ENCODE measurements around the gene NOS3. TPM values are rescaled to one million over a fixed set of nuclear protein-coding genes. Genes with fewer than 3 reads are reported as not detected.

The NOS3 gene
- polyA plus RNA-seq, 1 donor from 2014 or later, result not detected

- no peak overlapping the region for H3K4me2 ChIP-seq (ENCODE audit: low read length)
- no peaks in the 10 kb centered on the region for H3K9me3 ChIP-seq (ENCODE audit: low read length)
- H3K4me3 ChIP-seq (ENCODE audit: low read length), result no peak overlapping the region
- H4K20me1 ChIP-seq (ENCODE audit: insufficient read depth), result no peaks in the 10 kb centered on the region
- H3F3A ChIP-seq (ENCODE audit: insufficient read depth, low read length, poor library complexity, severe bottlenecking), result no peaks in the 10 kb centered on the region
- H3K27ac ChIP-seq (ENCODE audit: low read length), result no peak overlapping the region
- H3K9ac ChIP-seq (ENCODE audit: low read length), result no peak overlapping the region
- H3K36me3 ChIP-seq (ENCODE audit: insufficient read depth, low read length), result no peaks in the 10 kb centered on the region
- H2AFZ ChIP-seq (ENCODE audit: low read depth, low read length), result no peak overlapping the region
- H3K27me3 ChIP-seq (ENCODE audit: insufficient read depth, low read depth, low read length), result no peaks in the 10 kb centered on the region
- TF ChIP-seq, protein P1, sequence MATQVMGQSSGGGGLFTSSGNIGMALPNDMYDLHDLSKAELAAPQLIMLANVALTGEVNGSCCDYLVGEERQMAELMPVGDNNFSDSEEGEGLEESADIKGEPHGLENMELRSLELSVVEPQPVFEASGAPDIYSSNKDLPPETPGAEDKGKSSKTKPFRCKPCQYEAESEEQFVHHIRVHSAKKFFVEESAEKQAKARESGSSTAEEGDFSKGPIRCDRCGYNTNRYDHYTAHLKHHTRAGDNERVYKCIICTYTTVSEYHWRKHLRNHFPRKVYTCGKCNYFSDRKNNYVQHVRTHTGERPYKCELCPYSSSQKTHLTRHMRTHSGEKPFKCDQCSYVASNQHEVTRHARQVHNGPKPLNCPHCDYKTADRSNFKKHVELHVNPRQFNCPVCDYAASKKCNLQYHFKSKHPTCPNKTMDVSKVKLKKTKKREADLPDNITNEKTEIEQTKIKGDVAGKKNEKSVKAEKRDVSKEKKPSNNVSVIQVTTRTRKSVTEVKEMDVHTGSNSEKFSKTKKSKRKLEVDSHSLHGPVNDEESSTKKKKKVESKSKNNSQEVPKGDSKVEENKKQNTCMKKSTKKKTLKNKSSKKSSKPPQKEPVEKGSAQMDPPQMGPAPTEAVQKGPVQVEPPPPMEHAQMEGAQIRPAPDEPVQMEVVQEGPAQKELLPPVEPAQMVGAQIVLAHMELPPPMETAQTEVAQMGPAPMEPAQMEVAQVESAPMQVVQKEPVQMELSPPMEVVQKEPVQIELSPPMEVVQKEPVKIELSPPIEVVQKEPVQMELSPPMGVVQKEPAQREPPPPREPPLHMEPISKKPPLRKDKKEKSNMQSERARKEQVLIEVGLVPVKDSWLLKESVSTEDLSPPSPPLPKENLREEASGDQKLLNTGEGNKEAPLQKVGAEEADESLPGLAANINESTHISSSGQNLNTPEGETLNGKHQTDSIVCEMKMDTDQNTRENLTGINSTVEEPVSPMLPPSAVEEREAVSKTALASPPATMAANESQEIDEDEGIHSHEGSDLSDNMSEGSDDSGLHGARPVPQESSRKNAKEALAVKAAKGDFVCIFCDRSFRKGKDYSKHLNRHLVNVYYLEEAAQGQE (IDR thresholded peaks at IDR 0.05; ENCODE audit: borderline replicate concordance), result no peak
- TF ChIP-seq POLR2AphosphoS5 (IDR thresholded peaks at IDR 0.05) (no peak), SMC3 (conservative IDR thresholded peaks at IDR 0.05; ENCODE audit: poor library complexity) (no peak), TAF1 (IDR thresholded peaks at IDR 0.05; ENCODE audit: low read depth) (no peak), EZH2 (IDR thresholded peaks at IDR 0.05; ENCODE audit: borderline replicate concordance, insufficient read depth, low read length, poor library complexity, severe bottlenecking) (no peak), RAD21 (conservative IDR thresholded peaks at IDR 0.05) (no peak), MXI1 (conservative IDR thresholded peaks at IDR 0.05; ENCODE audit: poor library complexity, severe bottlenecking) (no peak), EP300 (conservative IDR thresholded peaks at IDR 0.05; ENCODE audit: poor library complexity, severe bottlenecking) (no peak)
- TF ChIP-seq, protein P2, sequence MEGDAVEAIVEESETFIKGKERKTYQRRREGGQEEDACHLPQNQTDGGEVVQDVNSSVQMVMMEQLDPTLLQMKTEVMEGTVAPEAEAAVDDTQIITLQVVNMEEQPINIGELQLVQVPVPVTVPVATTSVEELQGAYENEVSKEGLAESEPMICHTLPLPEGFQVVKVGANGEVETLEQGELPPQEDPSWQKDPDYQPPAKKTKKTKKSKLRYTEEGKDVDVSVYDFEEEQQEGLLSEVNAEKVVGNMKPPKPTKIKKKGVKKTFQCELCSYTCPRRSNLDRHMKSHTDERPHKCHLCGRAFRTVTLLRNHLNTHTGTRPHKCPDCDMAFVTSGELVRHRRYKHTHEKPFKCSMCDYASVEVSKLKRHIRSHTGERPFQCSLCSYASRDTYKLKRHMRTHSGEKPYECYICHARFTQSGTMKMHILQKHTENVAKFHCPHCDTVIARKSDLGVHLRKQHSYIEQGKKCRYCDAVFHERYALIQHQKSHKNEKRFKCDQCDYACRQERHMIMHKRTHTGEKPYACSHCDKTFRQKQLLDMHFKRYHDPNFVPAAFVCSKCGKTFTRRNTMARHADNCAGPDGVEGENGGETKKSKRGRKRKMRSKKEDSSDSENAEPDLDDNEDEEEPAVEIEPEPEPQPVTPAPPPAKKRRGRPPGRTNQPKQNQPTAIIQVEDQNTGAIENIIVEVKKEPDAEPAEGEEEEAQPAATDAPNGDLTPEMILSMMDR (IDR thresholded peaks at IDR 0.05; ENCODE audit: poor library complexity, severe bottlenecking), result no peak
- no peaks in the 10 kb centered on the region for H3K79me2 ChIP-seq (replicated peaks; ENCODE audit: insufficient read depth, low read length)
- H3K9me2 ChIP-seq (ENCODE audit: insufficient read depth, low read length), result no peaks in the 10 kb centered on the region
Measured at GRCh38 chr7:150999001-150999400, 8.2 kb downstream of the NOS3 start.

DNA sequence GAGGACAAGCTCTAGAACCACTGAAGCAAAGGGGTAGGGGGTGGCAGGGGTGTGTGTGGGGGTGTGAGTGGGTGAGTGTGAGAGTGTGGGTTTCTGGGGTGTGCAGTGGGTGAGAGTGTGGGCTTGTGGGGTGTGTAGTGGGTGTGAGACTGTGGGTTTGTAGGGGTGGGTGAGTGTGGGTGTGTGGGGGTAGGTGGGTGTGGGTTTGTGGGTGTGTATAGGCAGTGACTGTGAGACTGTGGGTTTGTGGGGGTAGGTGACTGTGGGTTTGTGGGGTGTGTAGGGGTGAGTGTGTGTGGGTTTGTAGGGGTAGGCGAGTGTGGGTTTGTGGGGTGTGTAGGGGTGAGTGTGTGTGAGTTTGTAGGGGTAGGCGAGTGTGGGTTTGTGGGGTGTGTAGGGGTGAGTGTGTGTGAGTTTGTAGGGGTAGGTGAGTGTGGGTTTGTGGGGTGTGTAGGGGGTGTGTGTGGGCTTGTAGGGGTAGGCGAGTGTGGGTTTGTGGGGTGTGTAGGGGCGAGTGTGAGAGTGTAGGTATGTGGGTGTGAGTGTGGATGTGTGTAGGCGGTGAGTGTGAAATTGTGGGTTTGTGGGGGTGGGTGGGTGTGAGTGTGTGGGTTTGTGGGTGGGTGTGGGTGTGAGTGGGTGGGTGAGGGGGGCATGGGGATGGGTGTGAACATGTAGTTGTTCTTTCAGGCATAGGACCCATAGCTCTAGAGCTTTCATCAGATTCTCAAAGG lies 8.8 kb downstream of the NOS3 start:
- Histone ChIP-seq H3K27me3 (ENCODE audit: insufficient read depth, low read depth, low read length) (no peaks in the 10 kb centered on the region), H3K27ac (ENCODE audit: low read length) (no peak overlapping the region)

More for the DNA sequence above, 8.8 kb downstream of the NOS3 start:
- no peak for TF ChIP-seq RAD21 (conservative IDR thresholded peaks at IDR 0.05)
- TF ChIP-seq MXI1 (conservative IDR thresholded peaks at IDR 0.05; ENCODE audit: poor library complexity, severe bottlenecking), result no peak
- TF ChIP-seq POLR2AphosphoS5 (IDR thresholded peaks at IDR 0.05), result no peak
- no peak for TF ChIP-seq EP300 (conservative IDR thresholded peaks at IDR 0.05; ENCODE audit: poor library complexity, severe bottlenecking)
- no peak for TF ChIP-seq TAF1 (IDR thresholded peaks at IDR 0.05; ENCODE audit: low read depth)
- TF ChIP-seq, protein P1 (IDR thresholded peaks at IDR 0.05; ENCODE audit: borderline replicate concordance), result no peak
- H2AFZ ChIP-seq (ENCODE audit: low read depth, low read length), result no peak overlapping the region
- H3K9me2 ChIP-seq (ENCODE audit: insufficient read depth, low read length), result no peaks in the 10 kb centered on the region
- H4K20me1 ChIP-seq (ENCODE audit: insufficient read depth), result no peaks in the 10 kb centered on the region
- no peaks in the 10 kb centered on the region for H3K36me3 ChIP-seq (ENCODE audit: insufficient read depth, low read length)
- no peak overlapping the region for H3K4me3 ChIP-seq (ENCODE audit: low read length)
- no peak overlapping the region for H3K4me2 ChIP-seq (ENCODE audit: low read length)
- no peak overlapping the region for H3K9ac ChIP-seq (ENCODE audit: low read length)
- no peaks in the 10 kb centered on the region for H3F3A ChIP-seq (ENCODE audit: insufficient read depth, low read length, poor library complexity, severe bottlenecking)
- no peaks in the 10 kb centered on the region for H3K79me2 ChIP-seq (replicated peaks; ENCODE audit: insufficient read depth, low read length)
- no peaks in the 10 kb centered on the region for H3K9me3 ChIP-seq (ENCODE audit: low read length)
